A549 treated with dexamethasone at 1 μM for 4 hours (cell line): ENCODE measurements around the gene ZNF728. TPM values are rescaled to one million over a fixed set of nuclear protein-coding genes. Genes with fewer than 3 reads are reported as not detected.

Source experiments
- total RNA-seq: library from RNA; stranded (reverse); fragments of 200-300 nt; extraction: Qiagen RNA extraction; gene quantifications from 5 replicates; pipeline ENCODE4 v1.2.3, GENCODE V29; 2022

The ZNF728 gene
- total RNA-seq: not detected in 5 replicates

DNA sequence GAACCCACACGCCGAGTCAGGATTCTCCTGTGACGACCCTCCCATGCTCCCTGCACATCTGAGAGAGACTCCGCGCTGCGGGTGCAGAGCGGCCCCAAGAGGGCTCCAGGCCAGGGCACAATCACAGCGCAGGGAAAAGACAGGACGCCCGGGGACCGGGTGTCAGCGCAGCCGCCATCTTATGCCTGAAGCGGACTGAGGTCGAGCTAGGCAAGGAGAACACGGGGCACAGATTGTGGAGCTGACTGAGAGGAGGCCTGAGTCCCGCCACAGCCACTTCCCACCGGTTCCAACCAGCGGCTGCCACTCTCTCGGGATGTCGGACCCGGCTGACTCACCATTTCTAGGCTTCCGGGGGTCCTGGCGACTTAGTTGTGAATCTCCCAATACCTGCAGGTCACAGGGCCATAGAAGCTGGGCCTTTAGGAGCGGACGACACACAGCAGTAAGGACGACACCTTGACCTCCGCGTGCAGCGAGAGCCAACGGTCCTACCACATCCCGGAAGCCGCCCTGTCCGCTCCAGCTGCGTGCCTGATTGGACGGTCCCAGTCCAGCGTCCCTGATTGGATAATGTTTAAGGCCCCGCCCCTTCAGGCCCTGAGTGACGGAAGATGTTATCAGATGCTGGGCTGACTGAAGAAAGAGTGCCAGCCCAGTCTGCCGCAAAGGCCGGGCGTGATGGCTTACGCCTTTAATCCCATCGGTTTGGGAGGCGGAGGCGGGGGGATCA is at the start of gene ZNF728:
Gene ZNF728 (minus strand): TSS at position 487 of the 733 bp plus-strand sequence. CDS start 146 bp downstream, at position 341.

Other genes starting within 250 kb of the ZNF728 start
- gene ZNF99, start 219.0 kb downstream of the ZNF728 start, total RNA-seq: not detected in 5 replicates
- not detected in 5 replicates for gene ZNF723, start 170.9 kb downstream of the ZNF728 start, total RNA-seq
- not detected in 5 replicates for gene ZNF730, start 113.8 kb upstream of the ZNF728 start, total RNA-seq
- gene ZNF724, start 247.2 kb upstream of the ZNF728 start, total RNA-seq: 0.63 to 1.7 TPM (median 0.92 TPM) in 5 replicates